ENCODE results near the gene RGS11.

DNA sequence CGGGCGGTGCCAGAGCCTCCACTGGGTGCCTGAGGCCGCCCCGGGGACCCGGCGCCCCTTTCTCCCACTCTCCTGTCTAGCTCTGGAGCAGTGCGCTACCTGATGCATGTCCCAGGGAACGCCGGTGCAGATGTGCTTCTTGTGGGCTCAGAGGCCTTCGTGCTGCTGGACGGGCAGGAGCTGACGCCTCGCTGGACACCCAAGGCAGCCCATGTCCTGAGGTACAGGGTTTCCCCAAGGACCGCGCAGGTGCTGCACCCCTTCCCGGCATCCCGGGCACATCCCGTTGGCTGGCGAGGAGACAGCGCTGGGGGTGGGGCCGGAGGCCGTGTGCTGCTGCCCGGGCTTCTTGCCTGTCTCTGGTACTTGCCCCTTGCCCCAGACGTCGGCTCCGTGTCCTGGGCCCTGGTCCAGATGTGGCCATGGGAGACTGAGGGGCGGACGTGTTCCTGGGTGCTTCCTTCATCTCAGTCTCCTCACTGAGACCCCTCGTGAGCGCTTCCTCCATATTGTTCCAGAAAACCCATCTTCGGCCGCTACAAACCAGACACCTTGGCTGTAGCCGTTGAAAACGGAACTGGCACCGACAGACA, 12.5 kb downstream of the RGS11 start:
- TF ChIP-seq, protein P1, sequence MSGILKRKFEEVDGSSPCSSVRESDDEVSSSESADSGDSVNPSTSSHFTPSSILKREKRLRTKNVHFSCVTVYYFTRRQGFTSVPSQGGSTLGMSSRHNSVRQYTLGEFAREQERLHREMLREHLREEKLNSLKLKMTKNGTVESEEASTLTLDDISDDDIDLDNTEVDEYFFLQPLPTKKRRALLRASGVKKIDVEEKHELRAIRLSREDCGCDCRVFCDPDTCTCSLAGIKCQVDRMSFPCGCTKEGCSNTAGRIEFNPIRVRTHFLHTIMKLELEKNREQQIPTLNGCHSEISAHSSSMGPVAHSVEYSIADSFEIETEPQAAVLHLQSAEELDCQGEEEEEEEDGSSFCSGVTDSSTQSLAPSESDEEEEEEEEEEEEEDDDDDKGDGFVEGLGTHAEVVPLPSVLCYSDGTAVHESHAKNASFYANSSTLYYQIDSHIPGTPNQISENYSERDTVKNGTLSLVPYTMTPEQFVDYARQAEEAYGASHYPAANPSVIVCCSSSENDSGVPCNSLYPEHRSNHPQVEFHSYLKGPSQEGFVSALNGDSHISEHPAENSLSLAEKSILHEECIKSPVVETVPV (CRISPR knock-in tag; IDR thresholded peaks at IDR 0.05): no peak
- TF ChIP-seq ISL1 (CRISPR knock-in tag; IDR thresholded peaks at IDR 0.05): no peak
- TF ChIP-seq BACH2 (CRISPR knock-in tag; IDR thresholded peaks at IDR 0.05; ENCODE audit: borderline replicate concordance): no peak
- TF ChIP-seq TSHZ2 (CRISPR knock-in tag; IDR thresholded peaks at IDR 0.05): no peak
- no peak for TF ChIP-seq ZFP3 (CRISPR knock-in tag; IDR thresholded peaks at IDR 0.05)
- TF ChIP-seq, protein P2, sequence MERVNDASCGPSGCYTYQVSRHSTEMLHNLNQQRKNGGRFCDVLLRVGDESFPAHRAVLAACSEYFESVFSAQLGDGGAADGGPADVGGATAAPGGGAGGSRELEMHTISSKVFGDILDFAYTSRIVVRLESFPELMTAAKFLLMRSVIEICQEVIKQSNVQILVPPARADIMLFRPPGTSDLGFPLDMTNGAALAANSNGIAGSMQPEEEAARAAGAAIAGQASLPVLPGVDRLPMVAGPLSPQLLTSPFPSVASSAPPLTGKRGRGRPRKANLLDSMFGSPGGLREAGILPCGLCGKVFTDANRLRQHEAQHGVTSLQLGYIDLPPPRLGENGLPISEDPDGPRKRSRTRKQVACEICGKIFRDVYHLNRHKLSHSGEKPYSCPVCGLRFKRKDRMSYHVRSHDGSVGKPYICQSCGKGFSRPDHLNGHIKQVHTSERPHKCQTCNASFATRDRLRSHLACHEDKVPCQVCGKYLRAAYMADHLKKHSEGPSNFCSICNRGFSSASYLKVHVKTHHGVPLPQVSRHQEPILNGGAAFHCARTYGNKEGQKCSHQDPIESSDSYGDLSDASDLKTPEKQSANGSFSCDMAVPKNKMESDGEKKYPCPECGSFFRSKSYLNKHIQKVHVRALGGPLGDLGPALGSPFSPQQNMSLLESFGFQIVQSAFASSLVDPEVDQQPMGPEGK (CRISPR knock-in tag; IDR thresholded peaks at IDR 0.05; ENCODE audit: borderline replicate concordance): no peak
- TF ChIP-seq RARB (CRISPR knock-in tag; IDR thresholded peaks at IDR 0.05): no peak
